H7 (cell line): Measurements from ENCODE around the gene ANO1. TPM values are rescaled to one million over a fixed set of nuclear protein-coding genes. Genes with fewer than 3 reads are reported as not detected.
A peak's percentile ranks its signal among the peaks of the same experiment; 100 is the strongest.
"Not testable (repeated sequence)": the region's sequence is repeated elsewhere in the genome, so short reads cannot be mapped to it uniquely, and the experiment has no call there.

ENCODE experiments used
- DNase-seq: peaks from one replicate; pipeline ENCODE4 v3.0.0; 2012
- H3K27me3 ChIP-seq: 2 replicates; pipeline ENCODE4 v1.6.0; 2011; ENCODE audit warnings: mild to moderate bottlenecking, low read length; ENCODE audit not compliant: control insufficient read depth, insufficient read depth
- H3K36me3 ChIP-seq: replicated peaks from 2 replicates; pipeline ENCODE4 v1.5.1; 2011; ENCODE audit warnings: low read length; ENCODE audit not compliant: control insufficient read depth, insufficient read depth
- H3K4me3 ChIP-seq: 2 replicates; pipeline ENCODE4 v1.5.1; 2011; ENCODE audit warnings: low read depth, mild to moderate bottlenecking, control low read depth, low read length, moderate library complexity; ENCODE audit not compliant: insufficient read depth
- total RNA-seq: library from RNA; depleted of rRNA; stranded (reverse); fragments of >200 nt; shearing (Covaris generic); gene quantifications from 2 replicates; pipeline ENCODE4 v1.2.3, GENCODE V29; 2014

The ANO1 gene
- total RNA-seq, 1 experiment from 2014 or later: 1.1 TPM

GRCh38 chr11:70186936-70187335, 108.8 kb downstream of the ANO1 start:
- Histone ChIP-seq H3K36me3 (no peaks in the 10 kb centered on the region), H3K27me3 (peaks cover 1% of the 10 kb centered on the region; the same call in 1 of the 2 replicates), H3K4me3 (no peak overlapping the region)
- no peak for DNase-seq

GRCh38 chr11:70187771-70188170, 109.7 kb downstream of the ANO1 start:
- Histone ChIP-seq H3K27me3 (peaks cover 1% of the 10 kb centered on the region; the same call in 1 of the 2 replicates), H3K4me3 (no peak overlapping the region), H3K36me3 (no peaks in the 10 kb centered on the region)
- no peak for DNase-seq

GRCh38 chr11:70189622-70190021, 111.5 kb downstream of the ANO1 start:
- H3K27me3 ChIP-seq: no peaks in the 10 kb centered on the region
- no peak overlapping the region for H3K4me3 ChIP-seq
- no peak for DNase-seq
- H3K36me3 ChIP-seq: no peaks in the 10 kb centered on the region

- no peak overlapping the region for H3K4me3 ChIP-seq
- peak; percentile 95 for DNase-seq
- no peaks in the 10 kb centered on the region for H3K27me3 ChIP-seq
- no peaks in the 10 kb centered on the region for H3K36me3 ChIP-seq
These were observed 113.5 kb downstream of the ANO1 start for GRCh38 chr11:70191495-70192140.

- no peak overlapping the region for H3K4me3 ChIP-seq
These were observed 114.7 kb downstream of the ANO1 start for GRCh38 chr11:70192666-70193410.

GRCh38 chr11:70193411-70194292, 115.5 kb downstream of the ANO1 start:
- Histone ChIP-seq H3K36me3 (no peaks in the 10 kb centered on the region), H3K4me3 (no peak overlapping the region), H3K27me3 (no peaks in the 10 kb centered on the region)
- no peak for DNase-seq

More at GRCh38 chr11:70192666-70193410, 114.7 kb downstream of the ANO1 start:
- no peak for DNase-seq
- no peaks in the 10 kb centered on the region for H3K36me3 ChIP-seq
- no peaks in the 10 kb centered on the region for H3K27me3 ChIP-seq

GRCh38 chr11:70194792-70195791, 117.0 kb downstream of the ANO1 start:
- H3K4me3 ChIP-seq: no peak overlapping the region
- no peaks in the 10 kb centered on the region for H3K27me3 ChIP-seq
- DNase-seq: no peak
- H3K36me3 ChIP-seq: no peaks in the 10 kb centered on the region

- no peak overlapping the region for H3K4me3 ChIP-seq
- DNase-seq: no peak
These were observed 122.2 kb downstream of the ANO1 start for GRCh38 chr11:70200212-70200844.

GRCh38 chr11:70201047-70201446, 122.9 kb downstream of the ANO1 start:
- not testable (repeated sequence) for DNase-seq, H3K4me3 ChIP-seq, H3K27me3 ChIP-seq, H3K36me3 ChIP-seq

More at GRCh38 chr11:70200212-70200844, 122.2 kb downstream of the ANO1 start:
- no peaks in the 10 kb centered on the region for H3K27me3 ChIP-seq
- H3K36me3 ChIP-seq: peaks cover 3% of the 10 kb centered on the region

GRCh38 chr11:70201882-70202861, 124.1 kb downstream of the ANO1 start:
- no peaks in the 10 kb centered on the region for H3K27me3 ChIP-seq
- H3K36me3 ChIP-seq: peaks cover 17% of the 10 kb centered on the region
- DNase-seq: no peak
- H3K4me3 ChIP-seq: peak overlapping the region; percentile 100

GRCh38 chr11:70202920-70203750, 125.0 kb downstream of the ANO1 start, which contains the start of gene FADD:
Gene FADD, plus strand, starts transcription at chr11:70203296. Its CDS starts 164 bp downstream, at chr11:70203460.
- H3K36me3 ChIP-seq: peaks cover 23% of the 10 kb centered on the region
- H3K27me3 ChIP-seq: no peaks in the 10 kb centered on the region
- DNase-seq: peak; percentile 98
- peak within 1 kb of the TSS; percentile 100 for H3K4me3 ChIP-seq
